SU-DHL-6 (cell line): ENCODE measurements around the gene GVQW3.

ENCODE experiments used
- H2AFZ ChIP-seq: fragments of 200-600 bp; sonication (generic); 2 replicates; pipeline ENCODE4 v1.6.1; 2014; ENCODE audit warnings: low read depth, mild to moderate bottlenecking, moderate library complexity, mixed read lengths, antibody characterized with exemption, low read length; ENCODE audit not compliant: severe bottlenecking
- H3F3A ChIP-seq: fragments of 200-600 bp; shearing (Covaris generic); 2 replicates; pipeline ENCODE4 v1.6.0; 2016; ENCODE audit warnings: antibody characterized with exemption, mild to moderate bottlenecking; ENCODE audit not compliant: insufficient read depth
- H3K27ac ChIP-seq: fragments of 200-600 bp; sonication (generic); 2 replicates; pipeline ENCODE4 v1.5.1; 2016; ENCODE audit warnings: low read depth, mild to moderate bottlenecking, low read length, moderate library complexity, mixed read lengths
- H3K27me3 ChIP-seq: fragments of 200-600 bp; sonication (generic), shearing (Covaris generic); 2 replicates; pipeline ENCODE4 v1.6.0; 2014; ENCODE audit warnings: mild to moderate bottlenecking, low read length
- H3K36me3 ChIP-seq: fragments of 200-600 bp; sonication (generic); 2 replicates; pipeline ENCODE4 v1.6.1; 2014; ENCODE audit warnings: mild to moderate bottlenecking, low read length, mixed read lengths
- H3K4me2 ChIP-seq: fragments of 300-600, 200-600 bp; shearing (Covaris generic), sonication (generic); 2 replicates; pipeline ENCODE4 v1.6.0; 2014; ENCODE audit warnings: low read length, low read depth, mild to moderate bottlenecking; ENCODE audit not compliant: poor library complexity, severe bottlenecking
- H3K4me3 ChIP-seq: fragments of 200-600 bp; sonication (generic); 2 replicates; pipeline ENCODE4 v1.5.1; 2014; ENCODE audit warnings: antibody characterized with exemption, low read length, mild to moderate bottlenecking, mixed read lengths; ENCODE audit not compliant: insufficient read depth, poor library complexity, severe bottlenecking
- H3K79me2 ChIP-seq: fragments of 200-600 bp; sonication (generic); 2 replicates; pipeline ENCODE4 v1.6.1; 2014; ENCODE audit warnings: mild to moderate bottlenecking, low read length, moderate library complexity; ENCODE audit not compliant: insufficient read depth
- H3K9ac ChIP-seq: fragments of 200-600 bp; sonication (generic); 2 replicates; pipeline ENCODE4 v1.7.0; 2014; ENCODE audit warnings: mild to moderate bottlenecking, low read length
- H3K9me2 ChIP-seq: fragments of 200-600 bp; sonication (generic); replicated peaks from 2 replicates; pipeline ENCODE4 v1.6.1; 2014; ENCODE audit warnings: low read length; ENCODE audit not compliant: insufficient read depth
- H3K9me3 ChIP-seq: fragments of 200-600 bp; sonication (generic); 2 replicates; pipeline ENCODE4 v1.6.1; 2014; ENCODE audit warnings: low read length, mixed read lengths; ENCODE audit not compliant: insufficient read depth
- H4K20me1 ChIP-seq: fragments of 200-600 bp; sonication (generic); 2 replicates; pipeline ENCODE4 v1.6.1; 2014; ENCODE audit warnings: low read depth, mild to moderate bottlenecking, antibody characterized with exemption, low read length, moderate library complexity, mixed read lengths
- CTCF ChIP-seq: fragments of 200-600 bp; sonication (generic); IDR thresholded peaks from one replicate; pipeline ENCODE4 v1.5.1; 2017; ENCODE audit warnings: antibody characterized with exemption, mild to moderate bottlenecking, low read length, moderate library complexity; ENCODE audit not compliant: insufficient read depth, poor library complexity, severe bottlenecking
- EZH2phosphoT487 ChIP-seq: fragments of 200-600 bp; sonication (generic), shearing (Covaris generic); conservative IDR thresholded peaks from 2 replicates; pipeline ENCODE4 v1.6.1; 2018; ENCODE audit warnings: mild to moderate bottlenecking, antibody characterized with exemption, low read length, moderate library complexity, mixed read lengths

GVQW3 gene

GRCh38 chr11:76336597-76336996 lies 44.5 kb upstream of the GVQW3 start:
- H3K9ac ChIP-seq = no peak overlapping the region

GRCh38 chr11:76337469-76337868 lies 43.7 kb upstream of the GVQW3 start:
- H3K27ac ChIP-seq = no peak overlapping the region
- H3K9me2 ChIP-seq = no peaks in the 10 kb centered on the region

More at GRCh38 chr11:76336597-76336996, 44.5 kb upstream of the GVQW3 start:
- no peak overlapping the region for H2AFZ ChIP-seq
- H3K9me3 ChIP-seq = peaks cover 25% of the 10 kb centered on the region; the same call in 1 of the 2 replicates
- H3K4me2 ChIP-seq = no peak overlapping the region
- no peak for TF ChIP-seq EZH2phosphoT487
- TF ChIP-seq CTCF = no peak
- no peaks in the 10 kb centered on the region for H4K20me1 ChIP-seq
- no peaks in the 10 kb centered on the region for H3K27me3 ChIP-seq
- H3K79me2 ChIP-seq = no peaks in the 10 kb centered on the region
- H3K9me2 ChIP-seq = no peaks in the 10 kb centered on the region
- no peak overlapping the region for H3K4me3 ChIP-seq
- no peak overlapping the region for H3K27ac ChIP-seq
- H3F3A ChIP-seq = no peaks in the 10 kb centered on the region
- no peaks in the 10 kb centered on the region for H3K36me3 ChIP-seq

GRCh38 chr11:76337923-76338322 lies 43.2 kb upstream of the GVQW3 start:
- H3K4me2 ChIP-seq = no peak overlapping the region
- no peaks in the 10 kb centered on the region for H3K27me3 ChIP-seq
- H3K9me3 ChIP-seq = peaks cover 25% of the 10 kb centered on the region; the same call in 1 of the 2 replicates
- no peaks in the 10 kb centered on the region for H3F3A ChIP-seq
- no peaks in the 10 kb centered on the region for H3K79me2 ChIP-seq
- no peaks in the 10 kb centered on the region for H4K20me1 ChIP-seq
- no peak overlapping the region for H3K27ac ChIP-seq
- no peak overlapping the region for H3K9ac ChIP-seq
- H3K4me3 ChIP-seq = no peak overlapping the region
- H3K9me2 ChIP-seq = no peaks in the 10 kb centered on the region
- TF ChIP-seq CTCF (no peak), EZH2phosphoT487 (no peak)
- H3K36me3 ChIP-seq = no peaks in the 10 kb centered on the region
- H2AFZ ChIP-seq = no peak overlapping the region

More at GRCh38 chr11:76337469-76337868, 43.7 kb upstream of the GVQW3 start:
- Histone ChIP-seq H3F3A (no peaks in the 10 kb centered on the region), H3K36me3 (no peaks in the 10 kb centered on the region), H3K9ac (no peak overlapping the region), H3K27me3 (no peaks in the 10 kb centered on the region), H3K9me3 (peaks cover 25% of the 10 kb centered on the region; the same call in 1 of the 2 replicates), H3K79me2 (no peaks in the 10 kb centered on the region), H3K4me2 (no peak overlapping the region), H2AFZ (no peak overlapping the region), H3K4me3 (no peak overlapping the region), H4K20me1 (no peaks in the 10 kb centered on the region)
- TF ChIP-seq CTCF = no peak
- no peak for TF ChIP-seq EZH2phosphoT487
